GM12874 (cell line): ENCODE data around the gene BTRC.

Experiments
- CTCF ChIP-seq: IDR thresholded peaks from 2 replicates; pipeline ENCODE4 v1.5.1; 2011; ENCODE audit warnings: low read depth, mild to moderate bottlenecking, control low read depth, low read length, moderate library complexity; ENCODE audit not compliant: insufficient read depth

The BTRC gene

GRCh38 chr10:101319241-101319915 lies 34.6 kb upstream of the BTRC start:
- TF ChIP-seq CTCF = no peak

GRCh38 chr10:101321073-101321472 lies 32.9 kb upstream of the BTRC start:
- no peak for TF ChIP-seq CTCF

GRCh38 chr10:101322266-101323108 lies 31.5 kb upstream of the BTRC start:
- TF ChIP-seq CTCF = no peak

GRCh38 chr10:101323495-101323894 lies 30.5 kb upstream of the BTRC start:
- TF ChIP-seq CTCF = no peak

- TF ChIP-seq CTCF = no peak
Measured at GRCh38 chr10:101329341-101330032, 24.5 kb upstream of the BTRC start.

GRCh38 chr10:101330231-101330630 lies 23.7 kb upstream of the BTRC start:
- TF ChIP-seq CTCF = no peak

GRCh38 chr10:101330631-101331225 lies 23.2 kb upstream of the BTRC start:
- TF ChIP-seq CTCF = no peak
